GM19023 (cell line): ENCODE measurements around the gene MSTN.
"Not testable (repeated sequence)": the region's sequence is repeated elsewhere in the genome, so short reads cannot be mapped to it uniquely, and the experiment has no call there.

ENCODE experiments used
- ATAC-seq: cut with Tn5 transposase; IDR thresholded peaks from one replicate; pipeline ENCODE4 v1.9.1; 2021; ENCODE audit warnings: mild to moderate bottlenecking, moderate library complexity; ENCODE audit not compliant: unreplicated experiment

The MSTN gene

GRCh38 chr2:190065839-190066238, 3.3 kb upstream of the MSTN start:
- no peak for ATAC-seq

- no peak for ATAC-seq
Measured at GRCh38 chr2:190063624-190064023, 1.1 kb upstream of the MSTN start.

- ATAC-seq = no peak
Measured at GRCh38 chr2:190062053-190062452, 476 bp downstream of the MSTN start.

GRCh38 chr2:190060626-190061025, 1.9 kb downstream of the MSTN start:
- no peak for ATAC-seq

DNA sequence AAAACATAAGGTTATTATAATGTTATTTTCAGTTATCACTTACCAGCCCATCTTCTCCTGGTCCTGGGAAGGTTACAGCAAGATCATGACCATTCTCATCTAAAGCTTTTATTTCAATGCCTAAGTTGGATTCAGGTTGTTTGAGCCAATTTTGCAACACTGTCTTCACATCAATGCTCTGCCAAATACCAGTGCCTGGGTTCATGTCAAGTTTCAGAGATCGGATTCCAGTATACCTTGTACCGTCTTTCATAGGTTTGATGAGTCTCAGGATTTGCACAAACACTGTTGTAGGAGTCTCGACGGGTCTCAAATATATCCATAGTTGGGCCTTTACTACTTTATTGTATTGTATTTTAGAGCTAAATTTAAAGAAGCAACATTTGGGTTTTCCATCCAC, 2.5 kb downstream of the MSTN start:
- no peak for ATAC-seq

DNA sequence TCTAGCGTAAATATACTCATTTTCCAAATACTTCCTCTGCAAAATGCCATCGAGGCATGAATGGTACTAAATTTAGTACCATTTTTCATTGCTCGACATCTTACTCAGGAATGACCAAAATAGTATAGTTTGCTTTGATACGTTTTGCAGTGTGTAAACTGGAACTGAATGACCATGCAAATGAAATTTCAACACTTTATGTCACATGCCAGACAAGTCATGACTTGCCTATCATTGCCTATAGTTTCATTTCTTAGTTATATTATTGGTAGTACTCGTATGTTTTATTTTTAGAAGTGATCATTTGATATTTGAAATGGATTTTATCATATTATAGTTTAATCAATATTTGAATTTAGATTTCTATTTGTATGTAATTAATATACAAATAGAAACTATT, 9.1 kb downstream of the MSTN start:
- ATAC-seq = no peak

GRCh38 chr2:190052307-190052706, 10.2 kb downstream of the MSTN start:
- ATAC-seq = no peak

DNA sequence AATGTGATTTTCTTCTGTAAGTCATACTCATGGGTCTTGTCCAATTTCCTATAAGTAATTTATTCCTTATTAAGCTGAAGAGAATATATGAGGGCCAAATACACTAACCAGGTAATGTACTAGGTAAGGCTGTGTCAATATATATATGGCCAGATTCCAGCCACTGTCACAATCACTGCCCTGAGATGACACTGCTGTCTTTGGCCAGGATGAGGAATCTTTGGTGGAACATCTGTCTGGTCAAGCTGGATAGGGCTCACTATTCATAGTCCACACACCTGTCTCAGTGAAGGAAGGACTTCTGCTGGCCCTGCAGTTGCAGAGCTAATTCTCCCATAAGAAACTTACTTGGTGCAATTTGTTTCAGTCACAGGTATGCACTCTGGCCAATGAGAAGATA, 11.3 kb downstream of the MSTN start:
- no peak for ATAC-seq

DNA sequence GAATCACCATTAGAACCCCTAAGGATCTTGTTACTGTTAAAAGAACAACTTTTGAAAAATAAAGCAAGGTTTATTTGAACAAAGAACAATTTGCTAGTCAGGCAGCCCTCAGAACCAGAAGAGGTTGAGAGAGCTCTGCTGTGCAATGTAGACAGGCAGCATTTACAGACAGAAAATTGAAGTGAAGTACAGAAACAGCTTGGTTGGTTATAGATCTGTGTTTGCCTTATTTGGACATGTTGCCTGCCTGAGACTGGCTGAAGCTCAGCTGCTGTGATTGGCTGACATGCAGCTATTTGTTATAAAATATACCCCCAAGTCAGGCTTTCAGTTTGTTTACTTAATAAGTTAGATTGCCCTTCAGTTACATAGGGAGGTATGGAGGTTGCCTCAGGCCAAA, 12.5 kb downstream of the MSTN start:
- no peak for ATAC-seq

- ATAC-seq = no peak
Measured at GRCh38 chr2:190044866-190045265, 17.7 kb downstream of the MSTN start.

GRCh38 chr2:190043441-190043840, 19.1 kb downstream of the MSTN start:
- ATAC-seq = no peak

DNA sequence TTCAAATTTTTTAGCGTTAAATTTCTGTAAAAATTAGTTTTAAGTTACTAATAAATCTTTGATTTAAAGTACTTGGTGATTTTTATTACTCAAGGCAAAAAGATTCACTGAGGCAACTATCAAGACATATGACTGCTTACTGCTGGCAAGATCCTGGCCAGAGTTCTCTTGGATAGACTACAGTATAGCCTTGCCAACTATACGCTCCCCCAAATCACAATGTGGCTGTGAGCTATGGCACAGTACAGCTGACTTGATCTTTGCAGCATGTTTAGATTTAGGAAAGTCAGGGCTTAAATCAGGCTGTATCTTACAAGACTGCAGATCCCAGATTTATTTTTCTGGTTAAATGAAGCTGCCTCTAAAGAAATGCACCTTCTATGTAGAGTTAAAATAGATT, 26.5 kb downstream of the MSTN start:
- ATAC-seq = no peak

- not testable (repeated sequence) for ATAC-seq
Measured at GRCh38 chr2:190034417-190034816, 28.1 kb downstream of the MSTN start.

- no peak for ATAC-seq
Measured at GRCh38 chr2:190031969-190032618, 30.4 kb downstream of the MSTN start.

- ATAC-seq = no peak
Measured at GRCh38 chr2:190023860-190024259, 38.7 kb downstream of the MSTN start.

DNA sequence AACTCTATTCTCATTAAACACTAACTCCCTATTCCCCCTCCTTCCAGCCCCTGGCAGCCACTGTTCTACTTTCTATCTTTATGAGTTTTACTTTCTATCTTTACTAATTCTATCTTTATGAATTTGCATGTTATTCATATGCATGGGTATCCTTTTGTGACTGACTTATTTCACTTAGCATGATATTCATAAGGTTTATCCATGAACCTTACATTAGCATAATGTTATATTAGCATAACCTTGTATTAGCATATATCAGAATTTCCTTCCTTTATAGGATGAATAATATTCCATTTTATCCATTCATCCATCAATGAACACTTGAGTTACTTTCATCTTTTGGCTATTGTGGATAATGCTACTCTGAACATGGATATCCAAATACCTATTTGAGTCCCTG, 41.8 kb downstream of the MSTN start:
- ATAC-seq = no peak

- ATAC-seq = no peak
Measured at GRCh38 chr2:190017837-190018236, 44.7 kb downstream of the MSTN start.

DNA sequence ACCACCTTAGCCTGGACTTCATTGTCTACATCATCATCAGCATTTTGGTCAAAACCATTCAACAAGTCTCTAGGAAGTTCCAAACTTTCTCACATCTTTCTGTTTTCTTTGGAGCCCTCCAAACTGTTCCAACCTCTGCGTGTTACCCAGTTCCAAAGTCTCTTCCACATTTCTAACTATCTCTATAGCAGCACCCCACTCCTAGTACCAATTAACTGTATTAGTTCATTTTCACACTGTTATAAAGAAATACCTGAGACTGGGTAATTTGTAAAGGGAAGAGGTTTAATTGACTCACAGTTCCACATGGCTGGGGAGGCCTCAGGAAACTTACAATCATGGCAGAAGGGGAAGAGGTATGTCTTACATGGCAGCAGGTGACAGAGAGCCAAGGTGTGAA, 46.6 kb downstream of the MSTN start:
- ATAC-seq = not testable (repeated sequence)
